Measurements from ENCODE around the gene FLT1.

FLT1 gene

DNA sequence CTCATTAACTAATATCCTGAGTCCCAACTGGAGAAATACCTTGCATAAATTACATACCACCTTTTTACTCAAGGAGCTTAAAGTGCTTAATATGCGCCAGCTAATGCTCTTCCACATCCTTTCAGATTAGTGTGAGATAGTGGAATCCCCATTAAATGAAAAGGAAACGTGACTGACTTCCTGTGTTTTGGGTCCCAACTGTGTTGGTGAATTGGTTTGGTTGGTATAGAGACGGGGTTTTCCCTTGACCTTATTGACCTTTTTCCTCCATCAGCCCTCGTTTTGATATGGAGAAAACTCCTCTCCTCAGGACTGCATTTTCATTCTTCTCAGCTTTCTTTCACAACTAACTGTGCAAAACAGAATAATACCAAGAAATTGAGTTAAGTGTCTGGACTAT is 193.1 kb downstream of the FLT1 start:
- DNase-seq = no peak

DNA sequence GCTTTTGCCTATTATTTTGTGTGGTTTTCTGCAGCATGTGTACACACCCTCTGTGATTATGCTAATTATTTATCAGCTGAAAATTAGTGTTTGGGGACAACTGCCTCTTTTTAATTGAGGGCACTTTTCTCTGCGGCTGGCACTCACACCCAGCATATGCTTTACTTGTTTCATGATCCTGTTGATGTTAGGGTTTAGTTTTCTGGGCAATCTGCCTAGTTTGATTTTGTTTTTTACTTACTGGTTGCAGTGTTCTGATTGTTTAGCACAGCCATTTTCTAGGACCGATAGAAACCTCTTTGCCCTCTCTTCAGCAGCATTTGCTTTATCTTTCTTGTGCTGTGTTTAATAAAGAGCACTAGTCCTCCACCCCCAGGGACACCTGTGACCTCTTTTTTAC is 195.0 kb downstream of the FLT1 start:
- DNase-seq = no peak

DNA sequence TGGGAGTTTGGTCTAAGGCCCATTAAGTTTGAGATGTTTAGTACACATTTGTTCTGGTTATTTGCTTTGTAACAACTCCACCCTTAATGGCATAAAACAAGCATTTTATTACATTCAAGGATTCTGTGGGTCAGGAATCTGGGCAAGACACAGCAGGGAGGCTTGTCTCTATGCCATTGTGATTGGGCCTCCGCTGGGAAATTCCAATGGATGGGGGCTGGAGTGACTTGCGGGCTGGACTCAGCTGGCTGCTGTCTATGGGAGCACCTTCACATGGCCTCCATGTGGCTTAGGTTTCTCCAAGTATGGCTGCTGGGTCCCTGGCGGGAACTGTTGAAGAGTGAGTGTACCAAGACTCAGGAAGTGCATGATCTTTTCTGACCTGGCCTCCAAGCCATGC is 197.6 kb downstream of the FLT1 start:
- DNase-seq = no peak

DNA sequence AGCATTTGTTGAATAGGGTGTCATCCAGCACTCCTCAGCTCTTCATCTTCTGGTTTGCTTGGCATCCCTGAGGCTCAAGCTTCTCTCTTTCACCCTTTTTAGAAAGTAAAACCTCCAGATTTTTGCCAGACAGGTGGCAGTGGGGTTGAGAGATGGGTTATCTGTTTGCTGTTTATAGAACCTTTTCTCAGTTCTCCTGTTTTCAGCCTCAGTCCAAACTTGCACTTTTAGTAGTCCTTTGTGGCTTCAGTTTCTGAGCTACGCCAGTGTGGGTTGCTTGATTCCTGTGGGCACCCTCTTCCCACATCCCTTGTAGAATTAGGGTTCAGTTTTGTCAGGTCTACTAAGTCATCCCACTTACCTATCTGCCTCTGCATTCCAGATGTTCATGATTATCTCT is 208.7 kb downstream of the FLT1 start:
- no peak for DNase-seq

DNA sequence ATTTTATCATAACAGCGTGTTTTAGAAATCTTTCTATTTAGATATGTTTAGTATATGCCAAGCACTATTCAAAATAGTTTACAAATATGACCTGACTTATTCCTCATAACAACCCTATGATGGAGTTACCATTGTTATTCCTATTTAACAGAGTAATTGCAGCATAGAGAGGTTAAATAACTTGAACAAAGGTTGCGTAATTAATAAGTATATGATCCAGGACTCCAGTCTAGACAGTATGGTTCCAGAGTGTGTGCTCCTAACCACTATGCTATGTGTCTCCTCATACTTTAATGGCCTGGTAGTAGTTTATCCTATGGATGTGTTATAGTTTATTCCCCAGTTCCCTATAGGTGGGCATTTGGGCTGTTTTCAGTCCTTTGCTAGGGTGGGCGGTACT is 211.3 kb downstream of the FLT1 start:
- DNase-seq = no peak

DNA sequence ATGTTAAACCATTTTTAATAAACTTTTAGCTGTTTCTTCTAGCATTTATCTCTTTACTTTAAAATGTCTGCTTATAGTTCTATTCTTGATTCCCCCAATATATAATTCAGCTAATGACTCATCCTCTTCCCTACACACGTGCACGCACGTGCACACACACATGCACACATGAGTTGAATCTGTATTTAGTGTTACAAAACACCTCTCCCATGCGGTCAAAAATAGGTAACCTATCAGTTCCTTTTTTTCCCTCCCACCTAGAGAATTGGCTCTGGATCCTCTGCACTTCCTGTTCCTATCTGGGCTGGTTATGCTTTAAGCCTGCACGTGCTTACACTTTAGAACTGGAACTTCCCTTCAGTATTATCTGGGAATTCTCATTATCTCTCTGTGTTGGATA is 212.5 kb downstream of the FLT1 start:
- no peak for DNase-seq

DNA sequence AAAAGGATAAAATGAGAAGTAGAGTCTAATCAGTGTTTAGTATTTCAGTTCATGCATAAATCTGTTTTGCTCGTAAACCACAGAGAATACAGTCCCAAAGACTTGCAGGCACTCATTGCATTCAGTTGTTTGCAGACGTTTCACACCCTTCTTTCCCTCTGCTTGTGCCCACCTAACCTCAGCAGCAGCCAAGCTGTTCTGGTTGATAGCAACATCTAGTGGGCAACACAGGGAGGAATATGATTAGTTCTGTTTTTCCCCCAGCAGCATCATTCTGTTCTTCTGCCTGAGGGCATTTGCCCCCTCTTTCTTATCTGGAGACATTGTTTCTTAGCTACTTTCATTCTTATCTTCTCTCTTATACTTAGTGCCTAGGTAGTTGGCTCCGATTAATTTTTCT is 221.0 kb downstream of the FLT1 start:
- DNase-seq = no peak

DNA sequence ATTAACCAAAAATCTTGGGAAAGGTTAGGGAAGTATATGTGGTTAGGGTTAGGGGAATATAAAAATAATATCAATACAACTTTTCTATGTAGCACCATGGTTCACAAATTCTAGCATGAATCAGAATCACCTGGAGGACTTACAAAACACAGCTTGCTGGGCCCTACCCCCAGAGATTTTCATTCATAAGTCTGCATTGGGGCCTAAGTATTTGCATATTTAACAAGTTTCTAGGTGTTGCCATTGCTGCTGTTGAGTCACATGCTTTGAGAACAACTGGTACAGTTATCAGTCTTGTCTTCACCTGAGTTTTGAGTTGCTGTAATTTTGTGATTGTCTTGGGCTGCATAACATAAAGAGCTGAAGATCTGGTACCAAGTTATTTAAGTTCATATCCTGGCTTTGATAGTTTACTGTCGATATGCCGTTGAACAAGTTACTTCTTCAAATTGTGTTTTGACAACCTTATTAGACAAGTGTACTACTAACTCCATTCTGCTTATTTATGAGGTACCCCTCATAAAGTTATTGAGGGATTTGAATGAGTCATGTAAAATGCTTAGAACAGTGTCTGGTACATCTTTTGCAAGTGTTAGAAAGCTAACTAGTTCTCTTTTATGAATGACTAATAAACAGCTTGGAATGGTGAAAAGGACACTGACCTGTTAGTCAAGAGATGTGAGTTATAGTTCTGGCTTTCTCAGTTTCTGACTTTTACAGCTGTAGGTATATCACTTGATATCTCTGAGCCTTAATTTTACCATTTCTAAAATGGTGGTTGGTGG is 223.7 kb downstream of the FLT1 start:
- DNase-seq = no peak

DNA sequence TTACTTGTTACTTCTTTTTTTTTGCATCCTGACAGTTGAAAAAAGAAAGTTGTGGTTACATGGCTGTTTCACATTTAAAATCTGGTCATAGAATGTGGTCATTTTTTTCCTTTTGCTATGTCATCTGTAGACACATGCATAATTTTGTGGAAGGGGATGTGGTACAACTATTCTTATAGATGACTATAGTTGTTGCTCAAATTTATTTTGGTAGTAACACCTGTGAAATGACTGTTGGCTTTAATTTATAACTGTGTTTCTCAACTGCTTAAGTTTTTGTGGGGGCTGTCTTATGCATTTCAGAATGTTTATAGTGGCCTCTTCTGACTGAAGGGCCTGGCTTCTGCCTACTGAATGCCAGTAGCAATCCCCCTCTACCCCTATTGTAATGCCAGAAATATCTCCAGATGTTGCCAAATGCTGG is 226.1 kb downstream of the FLT1 start:
- DNase-seq = no peak

DNA sequence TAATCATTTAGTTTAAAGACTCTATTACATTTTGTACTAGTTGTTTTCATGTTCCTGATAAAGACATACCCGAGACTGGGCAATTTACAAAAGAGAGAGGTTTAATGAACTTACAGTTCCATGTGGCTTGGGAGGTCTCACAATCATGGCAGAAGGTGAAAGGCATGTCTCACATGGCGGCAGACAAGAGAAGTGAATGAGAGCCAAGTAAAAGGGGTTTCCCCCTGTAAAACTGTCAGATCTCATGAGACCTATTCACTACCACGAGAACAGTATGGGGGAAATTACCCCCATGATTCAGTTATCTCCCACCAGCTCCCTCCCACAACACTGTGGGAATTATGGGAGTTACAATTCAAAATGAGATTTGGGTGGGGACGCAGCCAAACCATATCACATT is 227.4 kb downstream of the FLT1 start:
- no peak for DNase-seq

DNA sequence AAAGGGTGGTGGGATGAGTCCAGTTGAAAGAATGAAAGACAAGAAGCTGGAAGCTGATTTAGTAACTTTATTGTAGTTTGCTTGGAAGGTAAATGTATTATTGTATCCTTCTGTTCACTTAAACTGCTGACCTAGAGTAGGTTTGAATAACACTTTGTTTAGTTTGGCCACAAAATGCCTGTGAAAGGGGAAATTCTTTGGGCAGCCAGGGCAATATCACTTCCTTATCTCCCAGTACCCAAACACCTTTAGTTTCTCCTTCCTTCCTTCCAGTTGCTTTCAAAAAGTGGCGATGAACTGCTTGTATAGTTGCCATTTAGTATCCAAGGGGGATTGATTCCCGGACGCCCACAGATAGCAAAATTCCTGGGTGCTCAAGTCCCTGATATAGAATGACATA is 236.5 kb downstream of the FLT1 start:
- no peak for DNase-seq

DNA sequence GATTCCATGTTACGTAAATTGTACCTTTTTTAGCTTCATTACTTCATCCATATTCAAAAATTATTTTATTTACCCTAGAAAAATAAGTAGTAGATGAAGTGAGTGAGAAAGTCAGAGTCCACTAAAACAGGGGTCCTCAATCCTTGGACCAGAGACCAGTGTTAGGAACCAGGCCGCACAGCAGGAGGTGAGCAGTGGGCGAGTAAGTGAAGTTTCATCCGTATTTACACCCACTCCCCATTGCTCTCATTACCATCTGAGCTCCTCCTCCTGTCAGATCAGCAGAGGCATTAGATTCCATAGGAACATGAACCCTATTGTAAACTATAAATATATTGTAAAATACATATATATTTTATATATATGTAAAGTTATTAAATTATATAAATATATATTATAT is 237.6 kb downstream of the FLT1 start:
- DNase-seq = no peak

DNA sequence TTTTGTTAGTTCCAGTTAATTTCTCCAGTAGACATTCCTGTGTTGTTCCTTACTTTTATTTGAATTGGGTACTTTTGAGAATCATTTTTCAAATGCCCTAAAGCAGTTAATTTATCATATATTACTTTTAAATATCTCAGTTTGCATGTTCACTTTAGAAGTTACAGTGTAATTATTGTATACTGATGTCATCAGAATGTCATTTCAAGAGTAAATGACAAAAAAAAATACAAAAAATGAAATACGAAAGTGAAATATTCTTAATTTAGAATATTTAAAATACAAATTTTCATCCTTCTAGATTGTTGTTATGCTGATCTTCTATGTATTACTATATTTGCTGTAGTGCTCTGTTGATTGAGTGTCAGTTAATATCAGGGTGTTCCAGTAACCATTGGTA is 242.4 kb downstream of the FLT1 start:
- no peak for DNase-seq

DNA sequence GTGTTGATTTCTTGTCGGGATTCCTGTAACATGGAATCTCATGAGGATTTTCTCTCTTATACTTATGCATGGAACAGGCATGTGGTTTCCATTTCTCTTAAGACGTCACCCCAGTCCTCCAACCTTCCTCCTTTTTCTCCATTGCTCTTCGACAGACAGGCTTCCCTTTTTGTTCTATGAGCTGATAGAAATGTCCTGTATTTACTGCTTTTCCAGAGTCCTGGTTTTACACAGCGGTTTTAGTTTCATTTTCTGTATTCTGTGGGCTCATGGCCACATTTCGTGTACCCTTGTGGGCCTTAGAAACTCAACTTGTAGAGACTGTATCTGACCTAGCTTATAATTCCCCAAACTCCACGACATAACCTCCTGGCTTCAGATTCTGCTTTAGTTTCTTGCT is 243.5 kb downstream of the FLT1 start:
- no peak for DNase-seq

DNA sequence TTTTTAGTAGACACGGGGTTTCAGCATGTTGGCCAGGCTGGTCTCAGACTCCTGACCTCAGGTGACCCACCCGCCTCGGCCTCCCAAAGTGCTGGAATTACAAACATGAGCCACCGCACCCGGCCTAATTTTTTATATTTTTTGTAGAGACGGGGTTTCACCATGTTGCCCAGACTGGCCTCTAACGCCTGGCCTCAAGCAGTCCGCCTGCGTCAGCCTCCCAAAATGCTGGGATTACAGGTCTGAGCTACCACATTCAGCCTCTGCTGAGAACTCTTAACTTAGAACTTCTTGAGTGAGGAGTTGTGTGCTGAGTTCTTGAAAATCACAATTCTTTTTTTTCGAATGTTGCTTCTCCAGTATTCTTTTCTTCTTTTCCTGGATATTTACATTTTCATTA is 244.4 kb downstream of the FLT1 start:
- DNase-seq = no peak
